Astrocyte of the cerebellum (primary cell): ENCODE measurements around the gene CDK5R1.
"Not testable (repeated sequence)": the region's sequence is repeated elsewhere in the genome, so short reads cannot be mapped to it uniquely, and the experiment has no call there.

Experiments
- DNase-seq: peaks from one replicate; pipeline ENCODE4 v3.0.0-alpha.2; 2011; ENCODE audit warnings: low read depth
- H3K4me3 ChIP-seq: 2 replicates; pipeline ENCODE4 v1.5.1; 2011; ENCODE audit warnings: mild to moderate bottlenecking, low read depth, low read length, moderate library complexity
- in situ Hi-C: cut with HindIII; loops from 2 replicates; pipeline ENCODE4 v1.10.0; 2017; ENCODE audit warnings: low sequenced_read_pairs
- TF ChIP-seq, protein P1 (sequence below): IDR thresholded peaks from 2 replicates; pipeline ENCODE4 v1.5.1; 2012; ENCODE audit warnings: low read length, low read depth, moderate library complexity, mild to moderate bottlenecking; ENCODE audit errors: missing control alignments

CDK5R1 gene

DNA sequence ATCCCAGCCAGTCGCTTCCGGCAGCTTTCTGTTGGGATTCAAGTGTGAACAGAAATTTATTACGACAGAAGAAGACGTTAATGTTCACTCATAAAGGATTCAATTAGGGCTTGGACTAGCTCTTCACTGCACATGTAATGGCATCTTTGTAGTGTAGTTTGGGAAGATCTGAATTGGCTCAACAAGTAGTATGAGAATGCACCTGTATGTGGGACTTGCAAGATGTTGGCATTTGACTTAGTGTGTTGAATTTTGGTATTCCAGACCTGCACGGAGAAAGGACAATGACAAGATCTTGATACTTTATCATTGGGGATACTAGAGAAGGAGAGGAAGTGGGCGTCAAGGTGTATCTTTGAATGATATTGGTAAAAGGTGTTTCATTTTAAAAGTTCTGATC is 41.3 kb upstream of the CDK5R1 start:
- peak overlapping the region; percentile 79 for H3K4me3 ChIP-seq
- in situ Hi-C loops: no loop called here
- TF ChIP-seq, protein P1, sequence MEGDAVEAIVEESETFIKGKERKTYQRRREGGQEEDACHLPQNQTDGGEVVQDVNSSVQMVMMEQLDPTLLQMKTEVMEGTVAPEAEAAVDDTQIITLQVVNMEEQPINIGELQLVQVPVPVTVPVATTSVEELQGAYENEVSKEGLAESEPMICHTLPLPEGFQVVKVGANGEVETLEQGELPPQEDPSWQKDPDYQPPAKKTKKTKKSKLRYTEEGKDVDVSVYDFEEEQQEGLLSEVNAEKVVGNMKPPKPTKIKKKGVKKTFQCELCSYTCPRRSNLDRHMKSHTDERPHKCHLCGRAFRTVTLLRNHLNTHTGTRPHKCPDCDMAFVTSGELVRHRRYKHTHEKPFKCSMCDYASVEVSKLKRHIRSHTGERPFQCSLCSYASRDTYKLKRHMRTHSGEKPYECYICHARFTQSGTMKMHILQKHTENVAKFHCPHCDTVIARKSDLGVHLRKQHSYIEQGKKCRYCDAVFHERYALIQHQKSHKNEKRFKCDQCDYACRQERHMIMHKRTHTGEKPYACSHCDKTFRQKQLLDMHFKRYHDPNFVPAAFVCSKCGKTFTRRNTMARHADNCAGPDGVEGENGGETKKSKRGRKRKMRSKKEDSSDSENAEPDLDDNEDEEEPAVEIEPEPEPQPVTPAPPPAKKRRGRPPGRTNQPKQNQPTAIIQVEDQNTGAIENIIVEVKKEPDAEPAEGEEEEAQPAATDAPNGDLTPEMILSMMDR: no peak
- no peak for DNase-seq

GRCh38 chr17:32445971-32446370 is 40.8 kb upstream of the CDK5R1 start:
- H3K4me3 ChIP-seq: peak overlapping the region; percentile 79
- no peak for DNase-seq
- in situ Hi-C loops: no loop called here
- TF ChIP-seq, protein P1: no peak

DNA sequence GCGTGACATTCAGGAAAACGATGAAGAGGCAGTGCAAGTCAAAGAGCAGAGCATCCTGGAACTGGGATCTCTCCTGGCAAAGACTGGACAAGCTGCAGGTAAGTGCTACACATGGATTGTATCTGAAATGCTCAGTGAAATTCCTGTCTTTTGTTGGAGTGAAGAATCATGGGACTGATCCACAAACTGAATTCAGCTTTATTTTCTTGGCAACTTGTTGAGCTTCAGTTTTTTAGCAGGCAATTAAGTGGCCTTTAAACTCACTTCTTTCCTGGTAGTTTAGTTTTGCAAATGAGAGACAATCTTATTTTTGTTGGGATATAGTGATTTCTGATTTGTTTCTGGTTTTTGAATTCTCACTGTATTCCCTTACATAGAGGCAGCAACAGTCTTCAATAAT is 39.8 kb upstream of the CDK5R1 start:
- no peak overlapping the region for H3K4me3 ChIP-seq
- no peak for DNase-seq
- in situ Hi-C loops: no loop called here
- TF ChIP-seq, protein P1: no peak

- no peak for DNase-seq
- TF ChIP-seq, protein P1: no peak
- H3K4me3 ChIP-seq: no peak overlapping the region
- in situ Hi-C loops: loop anchor here (25.0 kb wide), 1 partner anchor 312 kb away; no protein-coding TSS in a partner anchor
Observed at GRCh38 chr17:32449963-32450362, 36.8 kb upstream of the CDK5R1 start.

GRCh38 chr17:32450379-32450778 is 36.4 kb upstream of the CDK5R1 start:
- not testable (repeated sequence) for DNase-seq, H3K4me3 ChIP-seq
- in situ Hi-C loops: loop anchor here (25.0 kb wide), 1 partner anchor 312 kb away; no protein-coding TSS in a partner anchor

GRCh38 chr17:32451879-32452278 is 34.9 kb upstream of the CDK5R1 start:
- TF ChIP-seq, protein P1: no peak
- in situ Hi-C loops: loop anchor here (25.0 kb wide), 1 partner anchor 310 kb away; no protein-coding TSS in a partner anchor
- no peak for DNase-seq
- H3K4me3 ChIP-seq: no peak overlapping the region

- TF ChIP-seq, protein P1: no peak
- in situ Hi-C loops: loop anchor here (25.0 kb wide), 1 partner anchor 310 kb away; no protein-coding TSS in a partner anchor
Observed at GRCh38 chr17:32452281-32452680, 34.5 kb upstream of the CDK5R1 start.

More at GRCh38 chr17:32452281-32452680, 34.5 kb upstream of the CDK5R1 start:
- no peak for DNase-seq
- H3K4me3 ChIP-seq: no peak overlapping the region
